Measurements from ENCODE around the gene POLR3K.
"Not testable (repeated sequence)": the region's sequence is repeated elsewhere in the genome, so short reads cannot be mapped to it uniquely, and the experiment has no call there.

DNA sequence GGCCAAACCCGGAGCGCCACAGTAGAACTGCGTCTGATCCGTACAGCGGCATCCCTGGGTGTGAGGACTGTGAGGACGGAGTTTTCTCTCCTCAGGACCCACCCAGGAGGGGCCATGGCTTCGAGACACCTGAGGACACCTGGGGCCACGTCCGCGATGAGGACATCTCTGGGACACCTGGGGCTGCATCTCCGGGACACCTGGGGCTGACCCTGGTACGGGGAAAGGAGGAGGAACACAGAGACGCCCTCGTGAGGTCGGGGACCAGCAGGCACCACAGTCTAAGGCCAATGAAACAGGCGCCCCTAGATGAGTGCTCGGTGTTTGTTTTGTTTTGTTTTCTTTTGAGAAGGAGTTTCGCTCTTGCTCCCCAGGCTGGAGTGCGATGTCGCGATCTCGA, 29.3 kb downstream of the POLR3K start:
- TF ChIP-seq, protein P1, sequence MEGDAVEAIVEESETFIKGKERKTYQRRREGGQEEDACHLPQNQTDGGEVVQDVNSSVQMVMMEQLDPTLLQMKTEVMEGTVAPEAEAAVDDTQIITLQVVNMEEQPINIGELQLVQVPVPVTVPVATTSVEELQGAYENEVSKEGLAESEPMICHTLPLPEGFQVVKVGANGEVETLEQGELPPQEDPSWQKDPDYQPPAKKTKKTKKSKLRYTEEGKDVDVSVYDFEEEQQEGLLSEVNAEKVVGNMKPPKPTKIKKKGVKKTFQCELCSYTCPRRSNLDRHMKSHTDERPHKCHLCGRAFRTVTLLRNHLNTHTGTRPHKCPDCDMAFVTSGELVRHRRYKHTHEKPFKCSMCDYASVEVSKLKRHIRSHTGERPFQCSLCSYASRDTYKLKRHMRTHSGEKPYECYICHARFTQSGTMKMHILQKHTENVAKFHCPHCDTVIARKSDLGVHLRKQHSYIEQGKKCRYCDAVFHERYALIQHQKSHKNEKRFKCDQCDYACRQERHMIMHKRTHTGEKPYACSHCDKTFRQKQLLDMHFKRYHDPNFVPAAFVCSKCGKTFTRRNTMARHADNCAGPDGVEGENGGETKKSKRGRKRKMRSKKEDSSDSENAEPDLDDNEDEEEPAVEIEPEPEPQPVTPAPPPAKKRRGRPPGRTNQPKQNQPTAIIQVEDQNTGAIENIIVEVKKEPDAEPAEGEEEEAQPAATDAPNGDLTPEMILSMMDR (IDR thresholded peaks at IDR 0.05; ENCODE audit: extremely low read depth in 1 of 2, insufficient read depth in 1 of 2, low read depth in 1 of 2, low read length in 2 of 2): not testable (repeated sequence)
- TF ChIP-seq MAX (IDR thresholded peaks at IDR 0.05; ENCODE audit: insufficient read depth, insufficient read length); EZH2 (IDR thresholded peaks at IDR 0.05; ENCODE audit: borderline replicate concordance, low read depth, low read length, severe bottlenecking); JUN (IDR thresholded peaks at IDR 0.05; ENCODE audit: borderline replicate concordance, insufficient read depth, insufficient read length, low read depth); POLR2A (IDR thresholded peaks at IDR 0.05; ENCODE audit: low read depth, low read length); POLR2AphosphoS5 (IDR thresholded peaks at IDR 0.05; ENCODE audit: insufficient read depth, low read depth, low read length); MYC (IDR thresholded peaks at IDR 0.05; ENCODE audit: low read depth, low read length): not testable (repeated sequence)

Data from endothelial cell of umbilical vein (primary cell).